ENCODE data around the gene IFNG-AS1.

IFNG-AS1 gene

GRCh38 chr12:67989184-67989920, at the start of gene IFNG-AS1:
Gene IFNG-AS1 (plus strand): TSS chr12:67989447.
- no peak for DNase-seq (ENCODE audit: low spot score)

DNA sequence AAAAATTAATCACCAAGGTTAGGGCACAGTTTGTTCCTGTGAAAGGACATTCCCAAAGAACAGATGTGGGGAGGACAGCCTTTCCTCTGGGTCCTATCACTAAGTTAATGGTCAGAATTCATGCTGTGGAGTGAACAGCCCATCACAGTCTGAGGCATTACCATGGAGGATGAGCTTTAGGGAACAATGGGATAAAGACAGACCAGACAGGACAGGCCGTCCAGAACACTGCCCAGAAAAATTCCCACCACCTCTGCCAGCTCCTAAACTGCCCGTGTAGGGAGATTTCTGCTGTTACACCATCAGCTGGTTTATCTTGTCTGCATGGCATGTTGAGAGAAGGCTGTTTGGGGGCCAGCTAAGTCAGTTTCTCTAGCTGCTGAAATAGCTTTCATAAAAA, 49.6 kb upstream of the IFNG-AS1 start:
- DNase-seq (ENCODE audit: low spot score), result no peak

DNA sequence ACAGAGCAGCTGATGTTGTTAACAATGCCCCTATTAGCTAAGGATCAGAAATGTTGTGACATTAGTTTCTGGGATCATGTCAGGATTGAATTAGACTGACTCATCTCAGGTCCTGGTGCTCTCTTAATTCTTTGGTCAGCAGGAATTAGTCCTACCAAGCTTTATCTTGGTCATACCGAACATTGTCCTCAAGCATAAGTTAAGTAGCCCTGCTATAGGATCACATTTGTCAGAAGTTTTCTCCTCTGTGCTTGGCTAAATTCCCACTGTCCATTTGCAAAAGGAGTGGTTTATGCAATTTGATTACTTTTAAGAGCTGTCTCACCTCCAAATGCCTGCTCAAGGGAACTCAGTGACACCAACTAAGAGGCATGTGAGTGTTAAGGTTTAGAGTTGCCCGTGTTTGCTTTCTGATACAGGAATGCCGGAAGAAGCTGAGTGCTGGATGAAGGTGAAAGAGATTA, 48.4 kb upstream of the IFNG-AS1 start:
- DNase-seq (ENCODE audit: low spot score), result no peak

DNA sequence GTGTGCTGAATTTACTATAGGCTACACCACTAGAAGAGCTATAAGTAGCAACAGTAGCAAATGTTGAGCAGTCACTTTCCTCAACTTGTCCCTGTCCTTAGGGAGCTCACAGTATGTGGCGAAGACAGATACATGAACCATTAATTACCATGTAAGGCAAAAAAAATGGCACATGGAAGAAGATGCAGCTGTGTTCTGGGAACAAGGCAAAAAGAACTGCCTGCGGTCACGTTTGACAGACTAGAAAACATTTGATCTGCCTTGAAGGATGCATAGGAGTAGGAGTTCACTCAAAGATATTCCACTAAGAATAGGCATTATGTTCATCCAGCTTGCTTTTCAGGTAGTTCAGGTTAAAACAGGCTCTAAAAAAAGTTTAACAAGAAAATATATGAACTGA, 46.5 kb upstream of the IFNG-AS1 start:
- DNase-seq (ENCODE audit: low spot score), result no peak

DNA sequence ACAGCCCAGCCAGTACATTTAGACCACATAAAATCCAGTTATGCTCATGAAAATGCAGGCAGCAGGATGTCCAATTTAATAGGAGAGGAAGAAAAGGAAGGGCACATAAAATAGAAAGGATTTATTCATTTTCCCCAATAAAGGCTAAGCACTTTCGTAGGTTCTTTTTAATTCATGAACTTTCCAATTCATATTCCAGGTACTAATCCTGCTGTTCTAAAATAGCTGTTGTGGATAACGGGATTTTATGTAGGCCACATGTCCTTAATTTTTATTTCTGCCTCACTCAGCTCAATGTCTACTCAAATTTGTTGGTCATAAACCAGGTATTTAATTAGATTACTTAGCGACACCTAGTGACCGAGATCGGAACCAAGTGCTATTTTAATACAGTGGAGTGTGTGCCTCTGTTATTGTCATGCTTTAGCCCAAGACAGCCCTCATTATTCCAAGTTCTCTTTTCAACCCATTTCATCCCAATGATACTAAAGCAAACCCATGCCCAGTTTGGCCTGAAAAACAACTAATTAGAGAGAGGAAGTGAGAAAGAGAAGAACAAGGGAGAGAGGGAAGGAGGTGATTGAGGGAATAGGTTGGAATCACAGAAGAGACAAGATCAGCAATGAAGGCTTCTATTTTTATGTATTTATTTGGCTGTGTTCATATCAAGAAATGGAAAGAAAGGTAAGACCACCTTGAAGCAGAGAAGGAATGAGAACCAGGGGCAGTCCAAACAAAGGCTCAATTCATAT, 45.9 kb upstream of the IFNG-AS1 start:
- no peak for DNase-seq (ENCODE audit: low spot score)

- DNase-seq (ENCODE audit: low spot score), result no peak
Observed at GRCh38 chr12:67944093-67944492, 45.2 kb upstream of the IFNG-AS1 start.

DNA sequence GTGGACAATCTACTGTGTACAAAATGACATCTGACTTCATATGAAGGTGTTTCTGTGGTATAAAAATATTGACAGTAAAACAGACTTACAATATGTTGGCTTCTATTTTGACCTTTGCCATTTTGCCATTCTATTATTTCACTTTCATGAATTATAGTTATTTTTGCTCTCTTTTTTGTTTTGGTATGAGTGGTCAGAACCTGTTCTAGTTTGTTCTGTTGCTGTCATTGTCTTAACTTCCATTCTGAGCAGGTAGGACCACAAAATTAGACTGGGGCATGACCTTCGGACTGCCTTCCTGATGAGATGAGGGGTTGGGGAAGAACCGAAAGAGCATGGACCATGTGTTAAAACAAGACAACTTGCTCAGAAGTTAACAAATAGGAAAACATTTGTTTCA, 36.5 kb upstream of the IFNG-AS1 start:
- no peak for DNase-seq (ENCODE audit: low spot score)

DNA sequence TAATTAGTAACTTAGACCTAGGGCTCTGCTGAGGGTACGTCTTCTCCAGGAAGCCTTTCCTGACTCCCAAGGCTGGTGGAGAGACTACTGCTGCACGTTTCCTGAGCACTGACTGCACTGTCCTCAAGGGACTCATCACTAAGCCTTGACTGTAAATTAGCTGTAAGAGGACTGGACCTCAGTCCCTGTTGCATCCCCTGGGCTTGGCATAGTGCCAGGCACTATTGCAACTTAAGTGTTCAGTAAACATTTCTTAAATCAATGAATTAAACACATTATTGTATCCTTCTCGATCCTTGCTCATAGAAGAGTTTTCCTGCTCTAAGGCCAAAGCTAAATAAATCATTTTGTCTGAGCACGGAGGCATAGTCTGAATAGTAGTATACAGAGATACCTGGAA, 31.9 kb upstream of the IFNG-AS1 start:
- no peak for DNase-seq (ENCODE audit: low spot score)

- DNase-seq (ENCODE audit: low spot score), result no peak
Observed at GRCh38 chr12:67958187-67958586, 31.1 kb upstream of the IFNG-AS1 start.

GRCh38 chr12:67964456-67964855, 24.8 kb upstream of the IFNG-AS1 start:
- no peak for DNase-seq (ENCODE audit: low spot score)

- no peak for DNase-seq (ENCODE audit: low spot score)
Observed at GRCh38 chr12:67966560-67966959, 22.7 kb upstream of the IFNG-AS1 start.

- no peak for DNase-seq (ENCODE audit: low spot score)
Observed at GRCh38 chr12:67968321-67968720, 20.9 kb upstream of the IFNG-AS1 start.

GRCh38 chr12:67968725-67969124, 20.5 kb upstream of the IFNG-AS1 start:
- DNase-seq (ENCODE audit: low spot score), result no peak

GRCh38 chr12:67969134-67969802, 20.0 kb upstream of the IFNG-AS1 start:
- no peak for DNase-seq (ENCODE audit: low spot score)

GRCh38 chr12:67977668-67978067, 11.6 kb upstream of the IFNG-AS1 start:
- DNase-seq (ENCODE audit: low spot score), result no peak

- no peak for DNase-seq (ENCODE audit: low spot score)
Observed at GRCh38 chr12:67980391-67980790, 8.9 kb upstream of the IFNG-AS1 start.

- no peak for DNase-seq (ENCODE audit: low spot score)
Observed at GRCh38 chr12:67981287-67982162, 7.7 kb upstream of the IFNG-AS1 start.

DNA sequence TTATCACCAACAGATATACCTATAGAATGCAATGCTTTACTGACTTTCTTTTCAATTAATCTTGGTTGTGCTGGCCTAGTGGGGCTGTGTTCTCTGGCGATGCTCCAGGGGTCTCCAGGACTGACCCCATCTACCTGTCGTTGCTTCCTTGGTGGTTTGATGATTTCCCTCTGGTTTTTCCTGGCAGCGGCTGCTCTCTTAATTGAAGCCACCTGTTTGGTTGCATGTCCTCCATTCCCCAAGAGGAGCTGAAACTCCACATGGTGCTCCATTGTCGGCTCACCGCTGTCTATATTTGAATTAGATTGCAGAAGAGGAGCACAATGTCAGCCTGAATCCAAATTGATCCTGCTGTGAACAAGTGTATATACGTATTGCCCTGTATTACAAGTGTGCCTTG, 7.1 kb upstream of the IFNG-AS1 start:
- DNase-seq (ENCODE audit: low spot score), result no peak

DNA sequence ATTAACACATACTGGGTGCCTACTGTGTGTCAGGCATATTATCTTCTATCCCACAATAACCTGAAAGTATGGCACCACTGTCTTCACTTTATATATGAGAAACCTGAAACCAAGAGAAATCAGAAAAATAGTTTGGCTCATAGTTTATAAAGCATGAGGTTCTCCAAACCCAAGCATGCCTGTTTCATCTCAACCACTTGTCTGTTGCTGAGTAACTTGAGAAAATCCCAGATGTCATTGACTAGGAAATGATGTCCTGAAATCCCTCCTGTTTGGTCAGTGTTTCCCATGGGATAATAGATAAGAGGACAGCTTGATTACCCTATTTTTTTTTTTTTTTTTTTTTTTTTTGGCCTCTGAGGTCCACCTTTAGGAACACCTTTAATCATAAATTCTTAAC, 2.6 kb upstream of the IFNG-AS1 start:
- DNase-seq (ENCODE audit: low spot score), result no peak

DNA sequence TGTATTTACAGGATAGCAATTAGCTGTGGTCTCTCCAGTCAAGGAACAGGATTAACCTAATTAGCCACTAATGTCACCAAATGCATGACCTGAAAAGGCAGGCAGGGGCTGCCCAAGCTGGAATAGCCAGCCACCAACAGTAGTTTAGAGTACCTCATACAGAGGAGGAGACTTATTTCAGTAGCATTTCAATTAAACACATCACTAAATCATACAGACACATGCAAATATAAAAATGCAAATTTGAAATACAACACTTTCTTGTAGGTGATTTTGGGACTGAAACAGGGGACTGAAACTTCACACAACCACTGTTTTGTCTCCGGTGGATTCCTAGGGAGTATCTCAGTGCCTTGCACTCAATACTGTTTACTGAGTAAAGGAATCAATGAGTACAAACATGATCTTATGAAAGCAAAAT, 636 bp upstream of the IFNG-AS1 start:
- DNase-seq (ENCODE audit: low spot score), result no peak

DNA sequence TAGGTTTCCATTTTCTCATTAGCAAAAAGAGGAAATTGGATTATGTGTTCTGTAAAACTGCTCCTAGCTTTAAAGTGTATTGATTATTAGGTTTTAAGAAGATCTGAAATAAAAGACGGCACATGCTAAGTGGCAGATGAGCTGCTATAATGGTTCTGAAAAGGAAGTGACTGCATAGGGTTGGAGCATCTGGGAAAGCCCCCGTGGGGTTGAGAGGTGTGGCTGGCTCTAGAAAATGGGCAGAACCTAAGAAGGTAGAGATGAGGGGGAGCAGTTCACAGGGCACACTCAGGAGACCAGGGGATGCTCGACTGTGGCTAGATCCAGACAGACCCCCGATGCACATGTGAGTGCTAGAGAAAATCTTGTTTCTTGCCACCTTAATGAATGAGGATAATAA, 1.9 kb downstream of the IFNG-AS1 start:
- no peak for DNase-seq (ENCODE audit: low spot score)

GRCh38 chr12:67993143-67993542, 3.9 kb downstream of the IFNG-AS1 start:
- DNase-seq (ENCODE audit: low spot score), result no peak
